ENCODE data around the gene SHC2.

- TF ChIP-seq CTCF (IDR thresholded peaks at IDR 0.05) (no peak), POLR2A (IDR thresholded peaks at IDR 0.05) (no peak)
Observed at GRCh38 chr19:389255-389934, 71.4 kb downstream of the SHC2 start.

Measured in vagina (tissue), 2 donors.